ENCODE results near the gene LMO3.

The LMO3 gene

GRCh38 chr12:16606117-16606200 lies at the start of gene LMO3:
Gene LMO3, minus strand, starts transcription at chr12:16606162. Its CDS starts 5,302 bp downstream, at chr12:16600860.
- DNase-seq, result no peak

GRCh38 chr12:16636435-16637055 lies 30.6 kb upstream of the LMO3 start:
- no peak for DNase-seq

DNA sequence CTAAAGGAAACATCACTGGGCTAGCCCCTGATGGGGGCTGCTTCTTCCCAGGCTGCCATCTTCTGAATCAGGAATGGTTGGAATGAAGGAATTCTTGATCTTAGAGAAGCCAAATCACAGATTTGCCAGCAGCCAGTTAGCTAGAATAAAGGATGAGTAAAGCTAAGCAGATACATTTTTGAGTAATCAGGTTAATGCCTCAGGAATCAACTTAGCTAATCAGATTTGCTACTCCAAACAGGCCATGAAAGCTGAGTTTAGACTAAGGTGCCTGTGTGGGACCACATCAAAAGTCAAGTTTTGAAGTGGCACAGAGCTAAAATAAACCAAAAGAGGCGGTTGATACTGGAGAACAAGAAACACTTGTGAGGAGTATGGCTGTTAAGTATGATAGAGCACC lies 28.8 kb upstream of the LMO3 start:
- no peak for DNase-seq

GRCh38 chr12:16626991-16627390 lies 21.0 kb upstream of the LMO3 start:
- DNase-seq, result no peak

DNA sequence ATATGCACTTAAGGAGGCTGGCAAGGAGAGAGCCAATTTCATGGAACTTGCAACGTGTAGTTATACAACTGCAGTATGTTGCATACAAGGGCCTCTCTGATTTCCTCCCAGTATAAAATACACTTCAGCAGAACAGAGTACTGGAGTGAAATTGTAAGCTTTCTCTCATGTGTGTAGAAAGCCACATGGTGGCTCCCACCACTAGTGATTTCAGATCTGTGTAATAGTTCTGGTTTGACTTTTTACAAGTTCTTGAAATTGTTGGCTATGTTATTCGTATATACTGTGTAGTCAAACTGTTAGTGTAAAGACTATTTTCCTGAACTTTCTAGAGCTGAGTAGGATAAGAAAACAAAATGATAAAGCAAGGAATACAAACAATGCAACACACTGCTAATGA lies 16.4 kb upstream of the LMO3 start:
- DNase-seq, result no peak

DNA sequence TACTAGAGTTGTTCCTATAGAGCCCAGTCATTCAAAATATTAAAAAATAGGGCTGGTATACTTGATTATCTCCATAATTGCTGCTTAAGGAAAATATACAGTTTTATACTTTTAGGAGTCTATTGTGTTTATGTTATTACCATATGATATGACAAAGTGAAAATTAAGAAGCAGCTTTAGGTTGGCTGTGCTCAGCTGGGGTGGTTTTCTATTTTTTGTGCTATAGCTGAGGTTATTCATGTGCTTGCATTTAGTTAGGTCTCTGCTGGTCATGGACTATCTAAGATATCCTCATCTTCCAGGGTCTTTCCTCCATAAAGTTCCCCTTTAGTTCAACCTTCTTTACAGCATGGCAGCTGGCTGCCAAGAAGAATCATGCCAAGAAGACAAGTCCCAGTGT lies 13.6 kb upstream of the LMO3 start:
- DNase-seq, result no peak

- no peak for DNase-seq
Observed at GRCh38 chr12:16618256-16618655, 12.3 kb upstream of the LMO3 start.

- DNase-seq, result no peak
Observed at GRCh38 chr12:16613199-16613598, 7.2 kb upstream of the LMO3 start.

- DNase-seq, result no peak
Observed at GRCh38 chr12:16612647-16613046, 6.7 kb upstream of the LMO3 start.

DNA sequence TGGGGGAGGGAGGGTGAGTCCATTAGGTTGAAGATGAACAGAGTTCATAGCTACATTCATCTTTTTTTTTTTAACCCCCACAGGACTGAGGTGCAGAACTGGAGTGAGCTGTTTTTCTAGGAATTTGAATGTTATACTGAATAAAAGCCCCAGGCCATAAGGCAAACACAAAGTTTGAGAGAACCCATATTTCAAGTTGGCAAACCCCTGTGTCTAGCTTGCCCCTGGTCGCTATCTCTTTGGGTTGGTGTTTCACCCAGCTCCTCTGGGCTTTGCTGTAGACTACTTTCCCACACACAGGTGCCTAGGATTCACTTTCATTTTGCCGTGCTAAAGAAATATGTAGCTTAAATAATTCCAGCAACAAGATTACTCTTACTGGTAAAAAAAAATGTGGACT lies 5.2 kb upstream of the LMO3 start:
- no peak for DNase-seq

DNA sequence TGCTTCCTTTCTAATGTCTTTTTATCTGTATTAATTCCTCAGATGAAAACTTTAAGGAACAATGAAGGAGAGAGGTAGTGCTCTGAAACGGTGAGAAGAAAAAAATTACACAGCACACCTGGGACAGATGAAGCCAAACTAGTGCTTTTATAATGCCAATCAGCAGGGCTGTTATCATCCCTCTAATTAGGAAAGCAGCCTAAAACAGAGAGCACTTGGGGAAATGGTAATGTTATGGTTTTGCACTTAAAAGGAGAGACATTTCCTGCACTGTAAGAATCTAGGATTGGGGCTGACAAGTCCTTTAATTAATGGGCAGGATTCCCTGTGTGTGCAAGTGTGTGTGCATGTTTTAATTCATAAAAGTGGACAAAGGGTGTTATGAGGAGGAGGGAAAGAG lies 4.8 kb upstream of the LMO3 start:
- DNase-seq, result no peak

GRCh38 chr12:16610001-16610585 lies 4.1 kb upstream of the LMO3 start:
- no peak for DNase-seq

- DNase-seq, result no peak
Observed at GRCh38 chr12:16608946-16609539, 3.1 kb upstream of the LMO3 start.

- no peak for DNase-seq
Observed at GRCh38 chr12:16607906-16608775, 2.2 kb upstream of the LMO3 start.

- no peak for DNase-seq
Observed at GRCh38 chr12:16606991-16607390, 1.0 kb upstream of the LMO3 start.

DNA sequence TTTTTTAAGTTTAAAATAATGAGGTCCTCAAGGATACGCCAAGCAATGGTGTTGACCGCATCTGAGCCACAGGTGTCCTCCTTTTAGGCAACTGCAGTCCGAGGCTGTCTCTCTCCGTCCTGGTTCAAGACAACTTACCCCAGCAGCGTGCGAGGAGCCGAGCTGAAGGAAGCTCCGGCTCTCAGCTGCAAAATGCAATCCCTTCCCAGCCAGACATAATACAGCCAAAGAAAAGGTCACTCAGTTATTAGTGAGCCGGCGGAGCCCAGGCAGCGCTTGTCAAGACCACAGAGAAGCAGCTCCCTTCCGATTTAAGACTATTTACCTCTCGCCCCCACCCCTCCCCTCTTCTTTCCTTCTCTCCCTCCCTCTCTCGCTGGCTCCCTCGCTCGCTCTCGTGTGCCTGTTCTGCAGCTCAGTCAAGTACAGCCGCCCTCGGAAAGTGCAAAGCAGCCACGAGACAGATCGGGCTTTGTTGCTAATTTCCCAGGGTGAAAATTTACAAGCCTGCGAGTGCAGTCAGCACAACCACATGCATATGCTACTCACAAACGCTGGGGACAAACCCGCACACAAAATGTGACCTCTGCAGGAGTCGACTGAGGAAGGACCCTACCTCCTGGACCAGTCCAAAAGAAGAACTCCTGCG lies 363 bp upstream of the LMO3 start:
- no peak for DNase-seq

- DNase-seq, result no peak
Observed at GRCh38 chr12:16605642-16606116, 283 bp downstream of the LMO3 start.

DNA sequence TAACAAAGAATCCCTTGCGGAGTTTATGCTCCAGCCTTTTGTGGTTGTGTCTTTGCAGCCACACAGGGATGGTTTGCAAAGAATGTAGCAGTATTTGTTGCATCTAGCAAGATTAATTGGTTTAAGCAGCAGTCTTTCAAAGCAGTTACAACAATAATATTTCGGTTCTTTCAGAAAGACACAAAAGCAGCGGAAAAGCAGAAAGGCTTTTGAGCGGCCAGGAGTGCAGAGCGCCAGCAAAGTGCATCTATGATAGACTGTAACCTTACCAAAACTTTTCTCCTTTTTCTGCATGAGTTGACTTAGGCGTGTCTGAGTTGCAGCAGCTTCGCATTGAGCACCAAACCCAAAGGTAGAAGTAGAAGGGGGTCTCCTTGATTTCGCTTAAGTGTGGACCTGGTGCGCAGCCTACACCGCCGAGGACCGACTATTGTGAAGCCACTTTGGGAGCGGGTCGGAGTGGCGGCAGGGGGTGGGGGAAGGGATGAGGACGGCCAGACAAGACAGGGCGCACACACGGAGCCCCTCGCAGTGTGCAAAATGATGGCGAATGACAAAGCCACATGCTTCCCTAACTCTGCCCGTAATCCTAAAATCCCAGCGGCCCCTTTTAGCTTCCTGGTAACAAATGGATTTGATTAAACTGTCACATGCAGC lies 1.2 kb downstream of the LMO3 start:
- no peak for DNase-seq

DNA sequence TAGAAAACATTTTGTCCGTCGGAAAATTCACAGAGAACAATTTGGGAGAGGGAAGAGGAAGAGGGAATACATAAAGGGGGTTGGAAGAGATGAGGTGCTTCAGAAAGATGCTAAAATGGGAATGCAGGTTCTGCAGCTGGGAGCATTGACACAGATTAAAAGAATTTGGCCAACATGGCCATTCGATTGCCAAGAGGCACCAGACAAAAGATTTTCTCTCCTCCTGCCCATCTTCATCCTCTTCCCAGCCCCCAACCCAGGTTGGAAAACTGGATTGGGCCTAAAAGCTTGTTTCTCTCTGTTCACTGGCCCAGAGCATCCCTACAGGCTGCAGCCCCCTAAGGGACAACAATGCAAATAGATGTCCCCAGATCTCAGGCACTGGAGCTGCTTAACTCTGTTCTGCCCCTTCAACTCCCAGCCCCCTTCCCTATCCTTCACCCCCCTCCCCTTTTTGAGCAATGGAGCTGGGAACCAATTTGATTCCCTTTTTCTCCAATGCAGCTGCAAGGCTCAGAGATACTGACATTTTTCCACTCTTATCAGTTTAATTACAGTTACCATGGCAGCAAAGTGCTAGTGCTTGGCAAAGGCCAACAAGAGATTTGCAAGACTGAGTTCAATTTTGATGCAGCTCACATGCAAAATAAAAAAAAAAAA lies 1.9 kb downstream of the LMO3 start:
- DNase-seq, result no peak

GRCh38 chr12:16603260-16603915 lies 2.6 kb downstream of the LMO3 start:
- no peak for DNase-seq

- DNase-seq, result no peak
Observed at GRCh38 chr12:16602412-16602811, 3.5 kb downstream of the LMO3 start.

GRCh38 chr12:16600525-16600924 lies 5.4 kb downstream of the LMO3 start:
- DNase-seq, result no peak
